ENCODE data around the gene DLG2.

DLG2 gene

DNA sequence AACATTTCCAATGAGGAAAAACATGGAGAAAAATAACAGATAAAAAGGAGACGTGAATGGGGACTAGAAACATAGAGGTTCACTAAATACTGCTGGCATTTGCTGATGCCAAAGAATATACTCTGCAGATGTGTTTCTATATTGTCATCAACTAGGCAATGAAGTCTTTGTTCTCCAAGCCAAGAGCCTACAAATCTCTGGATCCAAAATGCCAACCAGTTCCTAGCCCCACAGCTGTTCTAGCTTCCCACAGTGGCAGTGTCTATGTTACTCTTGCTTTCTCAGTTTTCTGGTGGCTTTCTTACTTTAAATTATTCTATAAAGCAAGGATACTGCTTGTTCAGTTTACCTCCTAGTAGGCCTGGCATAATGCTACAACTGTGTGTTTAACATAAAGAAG, 1363.1 kb downstream of the DLG2 start:
- no peaks in the 10 kb centered on the region for H3K27me3 ChIP-seq (replicated peaks in 2 of 5; ENCODE audit: control insufficient read depth in 4 of 5, insufficient read depth in 5 of 5, low read length in 4 of 5)
- WGBS (ENCODE audit: insufficient coverage) = 100% methylated on average over 1 of the region's 1 CpG

DNA sequence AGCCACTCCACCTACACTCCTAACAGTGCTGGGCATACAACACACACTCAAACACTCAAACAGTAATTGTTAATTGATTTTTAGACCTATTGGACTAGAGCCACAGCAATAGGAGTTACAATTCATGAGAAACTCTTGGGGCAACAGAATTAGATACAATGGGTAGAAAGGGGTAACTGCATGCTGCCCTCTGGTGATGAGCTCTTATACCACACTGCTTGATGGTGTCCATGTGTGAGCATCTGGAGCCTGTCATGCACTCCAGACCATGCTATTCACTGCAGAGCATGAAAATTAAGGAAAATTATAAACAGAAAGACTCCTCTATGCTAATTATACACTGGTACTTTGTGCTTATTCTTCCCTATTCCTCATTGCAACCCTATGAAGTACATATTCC, 1365.4 kb downstream of the DLG2 start:
- peak in 1 of 3 donors; percentile 1 for DNase-seq
- ChIA-PET CTCF (no interaction called here), POLR2A (no interaction called here)
- Histone ChIP-seq H3K4me3 (ENCODE audit: control insufficient read depth in 1 of 7, extremely low read depth in 1 of 7, insufficient read depth in 4 of 7, low read depth in 2 of 7, low read length in 6 of 7) (no peak overlapping the region), H3K36me3 (ENCODE audit: control insufficient read depth in 4 of 4, insufficient read depth in 4 of 4, low read length in 3 of 4) (no peaks in the 10 kb centered on the region), H3K27me3 (replicated peaks in 2 of 5; ENCODE audit: control insufficient read depth in 4 of 5, insufficient read depth in 5 of 5, low read length in 4 of 5) (no peaks in the 10 kb centered on the region), H3K27ac (ENCODE audit: insufficient read depth in 1 of 2, low read depth in 1 of 2, low read length in 2 of 2, poor library complexity in 1 of 2, severe bottlenecking in 2 of 2) (no peak overlapping the region), H3K9me3 (ENCODE audit: control extremely low read depth in 1 of 5, control insufficient read depth in 4 of 5, insufficient read depth in 2 of 5, low read depth in 1 of 5, low read length in 4 of 5) (no peaks in the 10 kb centered on the region), H3K4me1 (ENCODE audit: control extremely low read depth in 1 of 4, control insufficient read depth in 4 of 4, insufficient read depth in 4 of 4, low read length in 3 of 4) (no peaks in the 10 kb centered on the region)

More for the DNA sequence above, 1363.1 kb downstream of the DLG2 start:
- no peaks in the 10 kb centered on the region for H3K36me3 ChIP-seq (ENCODE audit: control insufficient read depth in 4 of 4, insufficient read depth in 4 of 4, low read length in 3 of 4)
- no peaks in the 10 kb centered on the region for H3K9me3 ChIP-seq (ENCODE audit: control extremely low read depth in 1 of 5, control insufficient read depth in 4 of 5, insufficient read depth in 2 of 5, low read depth in 1 of 5, low read length in 4 of 5)
- no peak overlapping the region for H3K27ac ChIP-seq (ENCODE audit: insufficient read depth in 1 of 2, low read depth in 1 of 2, low read length in 2 of 2, poor library complexity in 1 of 2, severe bottlenecking in 2 of 2)
- POLR2A ChIA-PET = no interaction called here
- no peak for DNase-seq
- CTCF ChIA-PET = no interaction called here
- H3K4me1 ChIP-seq (ENCODE audit: control extremely low read depth in 1 of 4, control insufficient read depth in 4 of 4, insufficient read depth in 4 of 4, low read length in 3 of 4) = no peaks in the 10 kb centered on the region
- H3K4me3 ChIP-seq (ENCODE audit: control insufficient read depth in 1 of 7, extremely low read depth in 1 of 7, insufficient read depth in 4 of 7, low read depth in 2 of 7, low read length in 6 of 7) = no peak overlapping the region

GRCh38 chr11:84260862-84261261, 1366.3 kb downstream of the DLG2 start:
- DNase-seq = no peak
- CTCF ChIA-PET = no interaction called here
- no peaks in the 10 kb centered on the region for H3K36me3 ChIP-seq (ENCODE audit: control insufficient read depth in 4 of 4, insufficient read depth in 4 of 4, low read length in 3 of 4)
- POLR2A ChIA-PET = no interaction called here
- no peak overlapping the region for H3K27ac ChIP-seq (ENCODE audit: insufficient read depth in 1 of 2, low read depth in 1 of 2, low read length in 2 of 2, poor library complexity in 1 of 2, severe bottlenecking in 2 of 2)
- H3K4me3 ChIP-seq (ENCODE audit: control insufficient read depth in 1 of 7, extremely low read depth in 1 of 7, insufficient read depth in 4 of 7, low read depth in 2 of 7, low read length in 6 of 7) = no peak overlapping the region
- H3K27me3 ChIP-seq (replicated peaks in 2 of 5; ENCODE audit: control insufficient read depth in 4 of 5, insufficient read depth in 5 of 5, low read length in 4 of 5) = no peaks in the 10 kb centered on the region
- 55% methylated on average over 1 of the region's 1 CpG for WGBS (ENCODE audit: insufficient coverage)
- no peaks in the 10 kb centered on the region for H3K9me3 ChIP-seq (ENCODE audit: control extremely low read depth in 1 of 5, control insufficient read depth in 4 of 5, insufficient read depth in 2 of 5, low read depth in 1 of 5, low read length in 4 of 5)
- no peaks in the 10 kb centered on the region for H3K4me1 ChIP-seq (ENCODE audit: control extremely low read depth in 1 of 4, control insufficient read depth in 4 of 4, insufficient read depth in 4 of 4, low read length in 3 of 4)

DNA sequence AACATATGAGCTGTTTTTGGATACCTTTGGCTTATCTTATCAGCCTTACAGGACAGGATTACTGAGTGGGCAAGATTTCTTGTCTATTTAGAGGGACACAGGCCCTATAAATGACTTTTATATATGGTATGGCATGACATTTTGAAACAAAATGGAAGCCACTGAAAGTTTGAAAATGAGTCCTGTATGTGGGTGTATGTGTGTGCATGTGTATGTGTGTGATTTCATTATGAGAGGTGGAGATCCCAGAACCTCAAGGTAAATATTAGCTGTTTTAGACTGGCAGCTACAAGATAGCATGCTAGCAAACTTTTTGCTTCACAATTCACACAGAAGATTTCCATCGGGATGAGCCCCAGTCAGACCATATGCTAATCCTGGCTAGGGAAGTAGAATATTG, 1370.5 kb downstream of the DLG2 start:
- no peak for DNase-seq
- WGBS (ENCODE audit: insufficient coverage) = no CpG with 5 or more reads among the region's 1 CpG
- ChIA-PET CTCF (no interaction called here), POLR2A (no interaction called here)
- no peak overlapping the region for H3K27ac ChIP-seq (ENCODE audit: insufficient read depth in 1 of 2, low read depth in 1 of 2, low read length in 2 of 2, poor library complexity in 1 of 2, severe bottlenecking in 2 of 2)
- H3K36me3 ChIP-seq (ENCODE audit: control insufficient read depth in 4 of 4, insufficient read depth in 4 of 4, low read length in 3 of 4) = no peaks in the 10 kb centered on the region
- H3K9me3 ChIP-seq (ENCODE audit: control extremely low read depth in 1 of 5, control insufficient read depth in 4 of 5, insufficient read depth in 2 of 5, low read depth in 1 of 5, low read length in 4 of 5) = no peaks in the 10 kb centered on the region
- no peaks in the 10 kb centered on the region for H3K27me3 ChIP-seq (replicated peaks in 2 of 5; ENCODE audit: control insufficient read depth in 4 of 5, insufficient read depth in 5 of 5, low read length in 4 of 5)
- H3K4me3 ChIP-seq (ENCODE audit: control insufficient read depth in 1 of 7, extremely low read depth in 1 of 7, insufficient read depth in 4 of 7, low read depth in 2 of 7, low read length in 6 of 7) = no peak overlapping the region
- no peaks in the 10 kb centered on the region for H3K4me1 ChIP-seq (ENCODE audit: control extremely low read depth in 1 of 4, control insufficient read depth in 4 of 4, insufficient read depth in 4 of 4, low read length in 3 of 4)

DNA sequence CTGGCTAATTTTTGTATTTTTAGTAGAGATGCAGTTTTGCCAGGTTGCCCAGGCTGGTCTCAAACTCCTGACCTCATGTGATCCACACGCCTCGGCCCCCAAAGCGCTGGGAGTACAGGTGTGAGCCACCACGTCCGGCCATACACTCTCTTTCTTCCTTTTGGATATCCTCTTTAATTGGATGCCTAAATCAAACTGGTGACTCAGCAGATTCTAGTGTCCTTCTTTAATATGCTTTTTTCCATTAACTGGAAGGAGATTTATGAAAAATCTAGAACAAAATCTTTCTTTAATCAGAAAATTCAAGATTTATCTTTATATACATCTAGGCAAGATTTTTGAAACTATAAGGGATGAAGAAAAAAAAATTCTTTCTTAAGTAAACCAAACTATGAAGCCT, 1371.7 kb downstream of the DLG2 start:
- H3K36me3 ChIP-seq (ENCODE audit: control insufficient read depth in 4 of 4, insufficient read depth in 4 of 4, low read length in 3 of 4) = no peaks in the 10 kb centered on the region
- ChIA-PET CTCF (no interaction called here), POLR2A (no interaction called here)
- no peak overlapping the region for H3K27ac ChIP-seq (ENCODE audit: insufficient read depth in 1 of 2, low read depth in 1 of 2, low read length in 2 of 2, poor library complexity in 1 of 2, severe bottlenecking in 2 of 2)
- no peaks in the 10 kb centered on the region for H3K27me3 ChIP-seq (replicated peaks in 2 of 5; ENCODE audit: control insufficient read depth in 4 of 5, insufficient read depth in 5 of 5, low read length in 4 of 5)
- 100% methylated on average over 3 of the region's 5 CpGs for WGBS (ENCODE audit: insufficient coverage)
- H3K9me3 ChIP-seq (ENCODE audit: control extremely low read depth in 1 of 5, control insufficient read depth in 4 of 5, insufficient read depth in 2 of 5, low read depth in 1 of 5, low read length in 4 of 5) = no peaks in the 10 kb centered on the region
- no peaks in the 10 kb centered on the region for H3K4me1 ChIP-seq (ENCODE audit: control extremely low read depth in 1 of 4, control insufficient read depth in 4 of 4, insufficient read depth in 4 of 4, low read length in 3 of 4)
- DNase-seq = no peak
- no peak overlapping the region for H3K4me3 ChIP-seq (ENCODE audit: control insufficient read depth in 1 of 7, extremely low read depth in 1 of 7, insufficient read depth in 4 of 7, low read depth in 2 of 7, low read length in 6 of 7)

- WGBS (ENCODE audit: insufficient coverage) = no CpG with 5 or more reads among the region's 2 CpGs
Measured at GRCh38 chr11:84250834-84251613, 1376.1 kb downstream of the DLG2 start.

DNA sequence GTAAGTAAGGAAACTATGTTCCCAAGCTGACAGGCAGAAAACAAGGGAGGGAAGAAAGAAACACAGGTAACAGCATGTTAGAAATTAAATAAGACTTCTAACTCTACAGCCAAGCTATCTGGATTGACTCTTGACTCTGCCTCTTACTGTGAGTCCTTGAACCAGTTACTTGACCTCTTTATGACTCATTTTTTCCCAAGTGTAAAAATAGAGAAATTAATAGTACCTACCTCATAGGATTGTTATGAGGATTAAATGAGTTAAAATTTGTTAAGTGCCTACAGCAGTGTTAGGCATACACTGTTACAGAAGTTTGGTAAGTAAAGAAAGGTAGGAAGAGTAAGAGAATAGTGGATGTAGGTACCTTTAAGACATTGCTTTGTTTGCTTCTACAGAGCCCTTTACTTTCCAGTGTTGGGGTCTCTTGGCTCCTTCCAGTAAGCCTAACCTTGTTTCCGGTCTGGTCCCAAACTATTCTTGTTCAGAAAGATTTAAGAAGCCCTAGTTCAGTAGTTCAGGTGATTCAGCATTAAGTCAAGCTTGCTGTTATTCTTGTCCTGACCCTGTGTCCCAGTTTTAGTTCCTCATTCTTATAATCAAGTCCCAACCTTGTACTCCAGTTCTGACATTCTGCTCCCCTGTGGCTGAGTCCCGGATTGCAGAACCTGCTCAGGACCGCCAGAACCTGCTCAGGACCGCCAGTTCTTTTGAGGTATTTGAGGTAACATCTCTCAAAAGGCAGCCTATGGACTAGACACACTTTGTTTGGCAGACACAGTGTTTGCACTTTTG, 1377.6 kb downstream of the DLG2 start:
- no peaks in the 10 kb centered on the region for H3K27me3 ChIP-seq (replicated peaks in 2 of 5; ENCODE audit: control insufficient read depth in 4 of 5, insufficient read depth in 5 of 5, low read length in 4 of 5)
- 79% methylated on average over 4 of the region's 4 CpGs for WGBS (ENCODE audit: insufficient coverage)
- H3K9me3 ChIP-seq (ENCODE audit: control extremely low read depth in 1 of 5, control insufficient read depth in 4 of 5, insufficient read depth in 2 of 5, low read depth in 1 of 5, low read length in 4 of 5) = no peaks in the 10 kb centered on the region
- no peak for DNase-seq
- H3K4me1 ChIP-seq (ENCODE audit: control extremely low read depth in 1 of 4, control insufficient read depth in 4 of 4, insufficient read depth in 4 of 4, low read length in 3 of 4) = no peaks in the 10 kb centered on the region
- no peak overlapping the region for H3K4me3 ChIP-seq (ENCODE audit: control insufficient read depth in 1 of 7, extremely low read depth in 1 of 7, insufficient read depth in 4 of 7, low read depth in 2 of 7, low read length in 6 of 7)
- ChIA-PET POLR2A (no interaction called here), CTCF (no interaction called here)
- no peaks in the 10 kb centered on the region for H3K36me3 ChIP-seq (ENCODE audit: control insufficient read depth in 4 of 4, insufficient read depth in 4 of 4, low read length in 3 of 4)
- H3K27ac ChIP-seq (ENCODE audit: insufficient read depth in 1 of 2, low read depth in 1 of 2, low read length in 2 of 2, poor library complexity in 1 of 2, severe bottlenecking in 2 of 2) = no peak overlapping the region

More at GRCh38 chr11:84250834-84251613, 1376.1 kb downstream of the DLG2 start:
- H3K4me3 ChIP-seq (ENCODE audit: control insufficient read depth in 1 of 7, extremely low read depth in 1 of 7, insufficient read depth in 4 of 7, low read depth in 2 of 7, low read length in 6 of 7) = no peak overlapping the region
- POLR2A ChIA-PET = no interaction called here
- H3K9me3 ChIP-seq (ENCODE audit: control extremely low read depth in 1 of 5, control insufficient read depth in 4 of 5, insufficient read depth in 2 of 5, low read depth in 1 of 5, low read length in 4 of 5) = no peaks in the 10 kb centered on the region
- no peak for DNase-seq
- H3K27me3 ChIP-seq (replicated peaks in 2 of 5; ENCODE audit: control insufficient read depth in 4 of 5, insufficient read depth in 5 of 5, low read length in 4 of 5) = no peaks in the 10 kb centered on the region
- H3K4me1 ChIP-seq (ENCODE audit: control extremely low read depth in 1 of 4, control insufficient read depth in 4 of 4, insufficient read depth in 4 of 4, low read length in 3 of 4) = no peaks in the 10 kb centered on the region
- CTCF ChIA-PET = no interaction called here
- H3K27ac ChIP-seq (ENCODE audit: insufficient read depth in 1 of 2, low read depth in 1 of 2, low read length in 2 of 2, poor library complexity in 1 of 2, severe bottlenecking in 2 of 2) = no peak overlapping the region
- no peaks in the 10 kb centered on the region for H3K36me3 ChIP-seq (ENCODE audit: control insufficient read depth in 4 of 4, insufficient read depth in 4 of 4, low read length in 3 of 4)

Measured in common myeloid progenitor, CD34-positive (primary cell).